Esophagus squamous epithelium (tissue), 4 donors: ENCODE measurements around the gene YARS1.

Experiments
- POLR2A ChIP-seq, 4 donors: fragments of 450-650 bp; IDR thresholded peaks; one replicate each; pipeline ENCODE4 v1.6.1; 2017; ENCODE audit warnings: antibody characterized with exemption in 4 of 4, mild to moderate bottlenecking in 4 of 4, moderate library complexity in 3 of 4
- TF ChIP-seq, protein P1 (sequence below), 6 experiments: fragments of 450-650 bp in 4 of 6; fragments of 200-600 bp in 2 of 6; sonication (generic) in 2 of 6; IDR thresholded peaks; one replicate each; pipeline ENCODE4 v1.5.1; 2016 to 2019; ENCODE audit warnings: antibody characterized with exemption in 6 of 6, mild to moderate bottlenecking in 4 of 6, moderate library complexity in 4 of 6

DNA sequence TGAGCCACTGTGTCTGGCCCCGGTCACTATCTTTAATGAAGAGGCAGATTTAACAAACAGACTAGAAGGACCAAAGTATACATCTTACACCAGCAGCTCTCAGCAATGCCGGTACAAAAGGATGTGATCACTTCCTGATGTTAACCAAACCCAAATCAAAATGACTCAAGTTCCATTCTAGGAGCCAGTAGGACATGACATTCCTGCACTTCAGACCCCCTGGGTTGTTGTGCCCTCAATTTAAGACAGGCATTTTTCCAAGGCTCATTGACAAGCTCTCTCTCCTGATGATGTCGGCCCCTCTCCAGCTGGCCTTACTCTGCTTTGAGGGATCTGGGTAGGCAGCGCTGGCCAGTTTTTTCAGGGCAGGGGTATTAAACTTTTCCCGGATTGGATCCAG, 35.1 kb downstream of the YARS1 start:
- TF ChIP-seq, protein P1, sequence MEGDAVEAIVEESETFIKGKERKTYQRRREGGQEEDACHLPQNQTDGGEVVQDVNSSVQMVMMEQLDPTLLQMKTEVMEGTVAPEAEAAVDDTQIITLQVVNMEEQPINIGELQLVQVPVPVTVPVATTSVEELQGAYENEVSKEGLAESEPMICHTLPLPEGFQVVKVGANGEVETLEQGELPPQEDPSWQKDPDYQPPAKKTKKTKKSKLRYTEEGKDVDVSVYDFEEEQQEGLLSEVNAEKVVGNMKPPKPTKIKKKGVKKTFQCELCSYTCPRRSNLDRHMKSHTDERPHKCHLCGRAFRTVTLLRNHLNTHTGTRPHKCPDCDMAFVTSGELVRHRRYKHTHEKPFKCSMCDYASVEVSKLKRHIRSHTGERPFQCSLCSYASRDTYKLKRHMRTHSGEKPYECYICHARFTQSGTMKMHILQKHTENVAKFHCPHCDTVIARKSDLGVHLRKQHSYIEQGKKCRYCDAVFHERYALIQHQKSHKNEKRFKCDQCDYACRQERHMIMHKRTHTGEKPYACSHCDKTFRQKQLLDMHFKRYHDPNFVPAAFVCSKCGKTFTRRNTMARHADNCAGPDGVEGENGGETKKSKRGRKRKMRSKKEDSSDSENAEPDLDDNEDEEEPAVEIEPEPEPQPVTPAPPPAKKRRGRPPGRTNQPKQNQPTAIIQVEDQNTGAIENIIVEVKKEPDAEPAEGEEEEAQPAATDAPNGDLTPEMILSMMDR (IDR thresholded peaks at IDR 0.05) = no peak
- TF ChIP-seq POLR2A (IDR thresholded peaks at IDR 0.05) = no peak
